WI38 (cell line): ENCODE data around the gene DNAAF5.

Experiments used
- H3K4me3 ChIP-seq: 2 replicates; pipeline ENCODE4 v1.5.1; 2011; ENCODE audit warnings: low read depth, mild to moderate bottlenecking, control low read depth, low read length
- CTCF ChIP-seq: IDR thresholded peaks from 2 replicates; pipeline ENCODE4 v1.5.1; 2012; ENCODE audit warnings: low read depth, mild to moderate bottlenecking, control low read depth, low read length

The DNAAF5 gene

GRCh38 chr7:765383-765782 is 38.9 kb downstream of the DNAAF5 start:
- no peak overlapping the region for H3K4me3 ChIP-seq
- TF ChIP-seq CTCF = no peak

GRCh38 chr7:767580-767940 is 41.1 kb downstream of the DNAAF5 start:
- TF ChIP-seq CTCF = no peak

GRCh38 chr7:767941-768731 is 41.6 kb downstream of the DNAAF5 start:
- H3K4me3 ChIP-seq = no peak overlapping the region
- TF ChIP-seq CTCF = no peak

More at GRCh38 chr7:767580-767940, 41.1 kb downstream of the DNAAF5 start:
- no peak overlapping the region for H3K4me3 ChIP-seq

GRCh38 chr7:768881-769504 is 42.5 kb downstream of the DNAAF5 start:
- no peak for TF ChIP-seq CTCF
- no peak overlapping the region for H3K4me3 ChIP-seq

GRCh38 chr7:770336-770735 is 43.8 kb downstream of the DNAAF5 start:
- no peak for TF ChIP-seq CTCF
- no peak overlapping the region for H3K4me3 ChIP-seq

GRCh38 chr7:770741-771166 is 44.3 kb downstream of the DNAAF5 start:
- no peak for TF ChIP-seq CTCF

More at GRCh38 chr7:770741-771166, 44.3 kb downstream of the DNAAF5 start:
- no peak overlapping the region for H3K4me3 ChIP-seq
